HepG2 (cell line): Measurements from ENCODE around the gene TAF1C. TPM values are rescaled to one million over a fixed set of nuclear protein-coding genes. Genes with fewer than 3 reads are reported as not detected.

Source experiments
- ATF7-NPFF ChIP-seq: sonication (generic); formaldehyde crosslinking; IDR thresholded peaks from 2 replicates; pipeline ENCODE4 v1.8.1; 2023; ENCODE audit warnings: mild to moderate bottlenecking, low read depth, missing genetic modification reagents, moderate library complexity
- HDAC6 ChIP-seq: fragments of 200-600 bp; sonication (generic); IDR thresholded peaks from 2 replicates; pipeline ENCODE4 v1.7.0; 2017; ENCODE audit warnings: mild to moderate bottlenecking, antibody characterized with exemption, low read length, low read depth
- JUND ChIP-seq: sonication (generic); formaldehyde crosslinking; IDR thresholded peaks from 2 replicates; pipeline ENCODE4 v1.8.0; 2022; ENCODE audit warnings: mild to moderate bottlenecking, missing genetic modification reagents
- PHB2 ChIP-seq: fragments of 450-650 bp; IDR thresholded peaks from 2 replicates; pipeline ENCODE4 v1.6.1; 2018; ENCODE audit not compliant: partially characterized antibody
- PTBP1 ChIP-seq: fragments of 200-400 bp; formaldehyde crosslinking; IDR thresholded peaks from 2 replicates; pipeline ENCODE4 v1.6.1; 2018; ENCODE audit warnings: low read length, low read depth; ENCODE audit not compliant: poor library complexity, severe bottlenecking
- SMAD1 ChIP-seq: sonication (generic); formaldehyde crosslinking; IDR thresholded peaks from 2 replicates; pipeline ENCODE4 v1.4.0; 2020; ENCODE audit warnings: missing genetic modification reagents, low read depth, mild to moderate bottlenecking, borderline replicate concordance
- SP4 ChIP-seq: sonication (generic); formaldehyde crosslinking; IDR thresholded peaks from 2 replicates; pipeline ENCODE4 v1.8.1; 2023; ENCODE audit warnings: mild to moderate bottlenecking, missing genetic modification reagents
- TCF7 ChIP-seq: sonication (generic); IDR thresholded peaks from 2 replicates; pipeline ENCODE4 v1.6.1; 2016; ENCODE audit warnings: antibody characterized with exemption, low read depth
- ZNF251 ChIP-seq: sonication (generic); formaldehyde crosslinking; IDR thresholded peaks from 2 replicates; pipeline ENCODE4 v1.9.0; 2021; ENCODE audit warnings: mild to moderate bottlenecking, missing genetic modification reagents
- ZNF496 ChIP-seq: sonication (generic); formaldehyde crosslinking; IDR thresholded peaks from 2 replicates; pipeline ENCODE4 v1.8.1; 2023; ENCODE audit warnings: mild to moderate bottlenecking, moderate library complexity, missing genetic modification reagents; ENCODE audit not compliant: insufficient replicate concordance
- ZNF619 ChIP-seq: sonication (generic); formaldehyde crosslinking; IDR thresholded peaks from 2 replicates; pipeline ENCODE4 v1.4.0; 2020; ENCODE audit warnings: mild to moderate bottlenecking, missing genetic modification reagents
- ZNF773 ChIP-seq: sonication (generic); formaldehyde crosslinking; IDR thresholded peaks from 2 replicates; pipeline ENCODE4 v1.4.0; 2020; ENCODE audit warnings: missing genetic modification reagents, borderline replicate concordance
- ZNF777 ChIP-seq: sonication (generic); formaldehyde crosslinking; IDR thresholded peaks from 2 replicates; pipeline ENCODE4 v1.4.0; 2020; ENCODE audit warnings: missing genetic modification reagents
- ZSCAN25 ChIP-seq: sonication (generic); formaldehyde crosslinking; IDR thresholded peaks from 2 replicates; pipeline ENCODE4 v1.8.0; 2022; ENCODE audit warnings: mild to moderate bottlenecking, missing genetic modification reagents
- polyA plus RNA-seq, 8 experiments: library from polyadenylated mRNA; depleted of rRNA in 3 of 8; stranded (reverse) in 7 of 8; unstranded in 1 of 8; fragments of >200 nt; fragmentation: Illumina TruSeq in 4 of 8; extraction: Trizol in 4 of 8; gene quantifications; 2 replicates each; pipeline versions ENCODE4 v1.2.1 to v1.2.3, GENCODE V29; 2011 to 2016; ENCODE audit warnings: low read depth in 4 of 8, missing spikeins in 1 of 8, mixed read lengths in 1 of 8; ENCODE audit not compliant: insufficient read depth in 1 of 8
- total RNA-seq, 5 experiments: library from RNA; depleted of rRNA; stranded (reverse); fragments of >200 nt; fragmentation: Illumina TruSeq; extraction: Trizol; gene quantifications; 2 replicates each; pipeline ENCODE4 v1.2.3, GENCODE V29; 2016; ENCODE audit warnings: low read depth in 1 of 5
- TF ChIP-seq, protein P1 (sequence below): sonication (generic); formaldehyde crosslinking; IDR thresholded peaks from 2 replicates; pipeline ENCODE4 v1.4.0; 2020; ENCODE audit warnings: mild to moderate bottlenecking, missing genetic modification reagents
- TF ChIP-seq, protein P2 (sequence below): sonication (generic); formaldehyde crosslinking; IDR thresholded peaks from 2 replicates; pipeline ENCODE4 v1.4.0; 2020; ENCODE audit warnings: low read depth, missing genetic modification reagents
- TF ChIP-seq, protein P3 (sequence below): sonication (generic); formaldehyde crosslinking; IDR thresholded peaks from 2 replicates; pipeline ENCODE4 v1.8.1; 2023; ENCODE audit warnings: missing genetic modification reagents, inconsistent platforms, borderline replicate concordance
- TF ChIP-seq, protein P4 (sequence below), 2 experiments: fragments of 450-650 bp in 1 of 2; sonication (generic) in 1 of 2; formaldehyde crosslinking; IDR thresholded peaks; 2 replicates each; pipeline versions ENCODE4 v1.5.0 to v1.8.0; 2020 to 2022; ENCODE audit warnings: mild to moderate bottlenecking in 1 of 2, missing genetic modification reagents in 1 of 2
- TF ChIP-seq, protein P5 (sequence below): sonication (generic); formaldehyde crosslinking; IDR thresholded peaks from 2 replicates; pipeline ENCODE4 v1.5.0; 2020; ENCODE audit warnings: missing genetic modification reagents
- TF ChIP-seq, protein P6 (sequence below): sonication (generic); formaldehyde crosslinking; IDR thresholded peaks from 2 replicates; pipeline ENCODE4 v1.4.0; 2020; ENCODE audit warnings: missing genetic modification reagents, low read depth, mild to moderate bottlenecking, borderline replicate concordance
- TF ChIP-seq, protein P7 (sequence below): sonication (generic); formaldehyde crosslinking; IDR thresholded peaks from 2 replicates; pipeline ENCODE4 v1.4.0; 2020; ENCODE audit warnings: mild to moderate bottlenecking, low read depth, missing genetic modification reagents

The TAF1C gene
- total and polyA plus RNA-seq, 2 of the 13 experiments (the other 11 are each of a cell fraction or from before 2014, with no cell fraction given) = 15.6 to 20.8 TPM

DNA sequence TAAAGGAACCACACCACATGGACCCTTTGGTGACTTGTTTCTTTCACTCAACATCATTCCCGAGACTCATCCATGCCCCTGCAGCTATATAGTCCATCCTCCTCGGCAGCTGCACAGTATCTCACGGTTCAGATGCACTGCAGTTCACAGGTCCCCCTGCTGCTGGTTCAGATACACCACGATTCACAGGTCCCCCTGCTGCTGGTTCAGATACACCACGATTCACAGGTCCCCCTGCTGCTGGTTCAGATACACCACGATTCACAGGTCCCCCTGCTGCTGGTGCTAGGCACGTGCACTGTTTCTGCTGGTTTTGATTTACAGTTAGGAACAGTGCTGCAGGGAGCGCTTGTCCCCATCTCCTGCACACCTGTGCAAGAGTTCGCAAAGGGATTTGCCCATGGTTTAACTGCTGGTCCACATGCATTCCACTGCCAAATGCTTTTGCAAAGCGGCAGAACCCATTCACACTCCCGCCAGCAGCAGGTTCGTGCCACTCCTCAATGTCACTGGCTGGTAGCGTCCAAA lies 45.6 kb downstream of the TAF1C start (continued):
- TF ChIP-seq, protein P1, sequence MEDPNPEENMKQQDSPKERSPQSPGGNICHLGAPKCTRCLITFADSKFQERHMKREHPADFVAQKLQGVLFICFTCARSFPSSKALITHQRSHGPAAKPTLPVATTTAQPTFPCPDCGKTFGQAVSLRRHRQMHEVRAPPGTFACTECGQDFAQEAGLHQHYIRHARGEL = no peak
- TF ChIP-seq PHB2 (no peak), TCF7 (no peak), HDAC6 (no peak), ZNF619 (0 out of 2 replicates have a peak, but pooled peaks have one; percentile 33), JUND (CRISPR knock-in tag) (no peak), SMAD1 (CRISPR knock-in tag) (no peak), SP4 (peak; percentile 51; the same call in 1 of the 2 replicates), ZSCAN25 (CRISPR knock-in tag) (no peak), ZNF773 (no peak), PTBP1 (no peak), ZNF777 (CRISPR knock-in tag) (no peak), ZNF251 (CRISPR knock-in tag) (no peak), ZNF496 (CRISPR knock-in tag) (no peak), ATF7-NPFF (0 out of 2 replicates have a peak, but pooled peaks have one; percentile 49)
- TF ChIP-seq, protein P2, sequence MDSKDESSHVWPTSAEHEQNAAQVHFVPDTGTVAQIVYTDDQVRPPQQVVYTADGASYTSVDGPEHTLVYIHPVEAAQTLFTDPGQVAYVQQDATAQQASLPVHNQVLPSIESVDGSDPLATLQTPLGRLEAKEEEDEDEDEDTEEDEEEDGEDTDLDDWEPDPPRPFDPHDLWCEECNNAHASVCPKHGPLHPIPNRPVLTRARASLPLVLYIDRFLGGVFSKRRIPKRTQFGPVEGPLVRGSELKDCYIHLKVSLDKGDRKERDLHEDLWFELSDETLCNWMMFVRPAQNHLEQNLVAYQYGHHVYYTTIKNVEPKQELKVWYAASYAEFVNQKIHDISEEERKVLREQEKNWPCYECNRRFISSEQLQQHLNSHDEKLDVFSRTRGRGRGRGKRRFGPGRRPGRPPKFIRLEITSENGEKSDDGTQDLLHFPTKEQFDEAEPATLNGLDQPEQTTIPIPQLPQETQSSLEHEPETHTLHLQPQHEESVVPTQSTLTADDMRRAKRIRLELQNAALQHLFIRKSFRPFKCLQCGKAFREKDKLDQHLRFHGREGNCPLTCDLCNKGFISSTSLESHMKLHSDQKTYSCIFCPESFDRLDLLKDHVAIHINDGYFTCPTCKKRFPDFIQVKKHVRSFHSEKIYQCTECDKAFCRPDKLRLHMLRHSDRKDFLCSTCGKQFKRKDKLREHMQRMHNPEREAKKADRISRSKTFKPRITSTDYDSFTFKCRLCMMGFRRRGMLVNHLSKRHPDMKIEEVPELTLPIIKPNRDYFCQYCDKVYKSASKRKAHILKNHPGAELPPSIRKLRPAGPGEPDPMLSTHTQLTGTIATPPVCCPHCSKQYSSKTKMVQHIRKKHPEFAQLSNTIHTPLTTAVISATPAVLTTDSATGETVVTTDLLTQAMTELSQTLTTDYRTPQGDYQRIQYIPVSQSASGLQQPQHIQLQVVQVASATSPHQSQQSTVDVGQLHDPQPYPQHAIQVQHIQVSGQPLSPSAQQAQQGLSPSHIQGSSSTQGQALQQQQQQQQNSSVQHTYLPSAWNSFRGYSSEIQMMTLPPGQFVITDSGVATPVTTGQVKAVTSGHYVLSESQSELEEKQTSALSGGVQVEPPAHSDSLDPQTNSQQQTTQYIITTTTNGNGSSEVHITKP = no peak
- TF ChIP-seq, protein P3, sequence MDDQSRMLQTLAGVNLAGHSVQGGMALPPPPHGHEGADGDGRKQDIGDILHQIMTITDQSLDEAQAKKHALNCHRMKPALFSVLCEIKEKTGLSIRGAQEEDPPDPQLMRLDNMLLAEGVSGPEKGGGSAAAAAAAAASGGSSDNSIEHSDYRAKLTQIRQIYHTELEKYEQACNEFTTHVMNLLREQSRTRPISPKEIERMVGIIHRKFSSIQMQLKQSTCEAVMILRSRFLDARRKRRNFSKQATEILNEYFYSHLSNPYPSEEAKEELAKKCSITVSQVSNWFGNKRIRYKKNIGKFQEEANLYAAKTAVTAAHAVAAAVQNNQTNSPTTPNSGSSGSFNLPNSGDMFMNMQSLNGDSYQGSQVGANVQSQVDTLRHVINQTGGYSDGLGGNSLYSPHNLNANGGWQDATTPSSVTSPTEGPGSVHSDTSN (CRISPR knock-in tag) = no peak
- TF ChIP-seq, protein P4, sequence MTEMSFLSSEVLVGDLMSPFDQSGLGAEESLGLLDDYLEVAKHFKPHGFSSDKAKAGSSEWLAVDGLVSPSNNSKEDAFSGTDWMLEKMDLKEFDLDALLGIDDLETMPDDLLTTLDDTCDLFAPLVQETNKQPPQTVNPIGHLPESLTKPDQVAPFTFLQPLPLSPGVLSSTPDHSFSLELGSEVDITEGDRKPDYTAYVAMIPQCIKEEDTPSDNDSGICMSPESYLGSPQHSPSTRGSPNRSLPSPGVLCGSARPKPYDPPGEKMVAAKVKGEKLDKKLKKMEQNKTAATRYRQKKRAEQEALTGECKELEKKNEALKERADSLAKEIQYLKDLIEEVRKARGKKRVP (CRISPR knock-in tag; IDR thresholded peaks at IDR 0.05) = peak in 1 of 2 experiments; percentile 65; a peak in 2 of 4 replicates
- TF ChIP-seq, protein P5, sequence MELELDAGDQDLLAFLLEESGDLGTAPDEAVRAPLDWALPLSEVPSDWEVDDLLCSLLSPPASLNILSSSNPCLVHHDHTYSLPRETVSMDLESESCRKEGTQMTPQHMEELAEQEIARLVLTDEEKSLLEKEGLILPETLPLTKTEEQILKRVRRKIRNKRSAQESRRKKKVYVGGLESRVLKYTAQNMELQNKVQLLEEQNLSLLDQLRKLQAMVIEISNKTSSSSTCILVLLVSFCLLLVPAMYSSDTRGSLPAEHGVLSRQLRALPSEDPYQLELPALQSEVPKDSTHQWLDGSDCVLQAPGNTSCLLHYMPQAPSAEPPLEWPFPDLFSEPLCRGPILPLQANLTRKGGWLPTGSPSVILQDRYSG = no peak
- TF ChIP-seq, protein P6, sequence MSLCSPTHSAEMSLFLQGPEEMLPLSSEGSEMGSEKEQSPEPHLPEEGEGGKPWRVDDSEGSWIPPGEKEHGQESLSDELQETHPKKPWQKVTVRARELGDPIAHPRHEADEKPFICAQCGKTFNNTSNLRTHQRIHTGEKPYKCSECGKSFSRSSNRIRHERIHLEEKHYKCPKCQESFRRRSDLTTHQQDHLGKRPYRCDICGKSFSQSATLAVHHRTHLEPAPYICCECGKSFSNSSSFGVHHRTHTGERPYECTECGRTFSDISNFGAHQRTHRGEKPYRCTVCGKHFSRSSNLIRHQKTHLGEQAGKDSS (CRISPR knock-in tag) = 0 out of 2 replicates have a peak, but pooled peaks have one; percentile 44
- TF ChIP-seq, protein P7, sequence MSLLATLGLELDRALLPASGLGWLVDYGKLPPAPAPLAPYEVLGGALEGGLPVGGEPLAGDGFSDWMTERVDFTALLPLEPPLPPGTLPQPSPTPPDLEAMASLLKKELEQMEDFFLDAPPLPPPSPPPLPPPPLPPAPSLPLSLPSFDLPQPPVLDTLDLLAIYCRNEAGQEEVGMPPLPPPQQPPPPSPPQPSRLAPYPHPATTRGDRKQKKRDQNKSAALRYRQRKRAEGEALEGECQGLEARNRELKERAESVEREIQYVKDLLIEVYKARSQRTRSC (CRISPR knock-in tag) = no peak
